Activated CD4-positive, alpha-beta T cell treated with anti-CD3 and anti-CD28 coated beads for 24 hours (primary cell): ENCODE measurements around the gene SBNO2.

Experiments
- DNase-seq, 2 donors: peaks; one replicate each; pipeline ENCODE4 v3.0.0-alpha.2; 2020; ENCODE audit warnings: low read depth in 2 of 2

SBNO2 gene

DNA sequence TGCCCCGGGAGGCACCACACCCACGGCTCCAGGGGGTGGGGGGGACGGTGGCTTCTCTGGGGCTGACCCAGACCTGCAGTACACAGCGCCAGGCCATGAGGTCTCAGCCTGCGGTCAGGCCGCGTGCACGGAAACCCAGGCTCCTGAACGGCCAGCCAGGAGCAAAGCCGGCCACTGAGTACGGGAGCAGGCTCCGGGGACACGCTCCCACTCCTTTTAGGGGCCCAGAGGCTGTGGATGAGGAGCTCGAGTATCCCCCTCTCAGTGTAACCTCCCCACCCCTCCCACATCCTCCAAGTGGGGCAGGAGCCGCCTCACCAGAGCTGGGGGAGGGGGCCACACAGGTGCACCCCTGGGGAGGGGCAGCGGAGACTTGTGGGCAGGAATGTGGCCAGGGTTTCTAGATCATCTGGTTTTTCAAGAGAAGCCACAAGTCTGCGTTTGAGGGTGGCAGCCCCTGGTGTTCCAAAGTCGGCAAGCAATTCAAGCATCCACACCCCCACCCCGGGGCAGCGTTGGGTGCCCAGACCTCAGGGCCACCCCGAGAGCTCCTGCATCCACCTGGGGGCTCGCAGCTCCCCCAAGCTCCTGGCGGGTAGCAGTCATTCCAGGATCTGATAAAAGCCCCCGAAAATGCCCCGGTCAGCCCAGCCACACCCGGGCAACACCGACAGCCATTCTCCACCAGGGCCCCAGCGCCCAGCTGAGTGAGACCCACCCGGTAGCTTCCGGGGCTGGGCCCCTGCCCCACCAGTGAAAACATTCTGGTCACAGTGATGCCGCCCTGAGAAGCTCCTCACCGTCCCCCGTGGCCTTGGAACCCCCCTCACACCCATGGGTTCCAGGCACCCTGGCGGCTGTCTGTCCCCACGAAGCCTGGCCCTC lies 6.1 kb downstream of the SBNO2 start:
- no peak for DNase-seq

DNA sequence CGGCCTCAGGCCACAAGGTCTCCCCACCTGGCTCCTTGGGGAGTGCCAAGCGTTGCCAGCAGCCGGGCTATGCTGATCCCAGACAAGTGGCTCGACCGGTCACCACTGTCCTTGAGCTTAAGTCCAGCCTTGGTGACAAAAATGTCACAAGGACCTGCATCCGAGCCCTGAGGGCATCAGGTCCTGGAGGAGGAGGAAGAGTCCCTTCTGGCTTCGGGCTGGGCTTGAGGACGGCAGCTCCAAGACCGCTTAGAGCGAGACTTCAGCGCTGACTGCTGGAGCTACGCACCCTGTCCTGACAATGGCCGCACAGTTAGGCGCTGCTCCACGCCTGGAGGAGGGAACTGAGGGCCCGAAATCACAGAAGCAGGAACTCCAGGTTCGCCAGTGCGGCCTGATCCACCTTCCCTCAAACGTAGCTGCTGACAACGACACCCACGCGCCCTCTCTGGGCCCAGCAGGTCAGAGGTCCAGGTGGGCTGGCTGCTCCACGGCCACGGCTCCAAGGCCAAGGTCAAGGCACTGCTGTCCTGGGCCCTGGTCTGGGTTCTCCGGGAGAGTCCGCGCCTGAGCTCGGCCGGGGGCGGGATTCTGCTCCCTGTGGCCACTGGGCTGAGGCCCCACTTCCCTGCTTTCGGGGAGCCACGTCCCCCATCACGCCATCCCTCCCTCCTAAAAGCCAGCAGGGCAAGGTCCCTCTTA lies 7.0 kb downstream of the SBNO2 start:
- DNase-seq, result no peak

DNA sequence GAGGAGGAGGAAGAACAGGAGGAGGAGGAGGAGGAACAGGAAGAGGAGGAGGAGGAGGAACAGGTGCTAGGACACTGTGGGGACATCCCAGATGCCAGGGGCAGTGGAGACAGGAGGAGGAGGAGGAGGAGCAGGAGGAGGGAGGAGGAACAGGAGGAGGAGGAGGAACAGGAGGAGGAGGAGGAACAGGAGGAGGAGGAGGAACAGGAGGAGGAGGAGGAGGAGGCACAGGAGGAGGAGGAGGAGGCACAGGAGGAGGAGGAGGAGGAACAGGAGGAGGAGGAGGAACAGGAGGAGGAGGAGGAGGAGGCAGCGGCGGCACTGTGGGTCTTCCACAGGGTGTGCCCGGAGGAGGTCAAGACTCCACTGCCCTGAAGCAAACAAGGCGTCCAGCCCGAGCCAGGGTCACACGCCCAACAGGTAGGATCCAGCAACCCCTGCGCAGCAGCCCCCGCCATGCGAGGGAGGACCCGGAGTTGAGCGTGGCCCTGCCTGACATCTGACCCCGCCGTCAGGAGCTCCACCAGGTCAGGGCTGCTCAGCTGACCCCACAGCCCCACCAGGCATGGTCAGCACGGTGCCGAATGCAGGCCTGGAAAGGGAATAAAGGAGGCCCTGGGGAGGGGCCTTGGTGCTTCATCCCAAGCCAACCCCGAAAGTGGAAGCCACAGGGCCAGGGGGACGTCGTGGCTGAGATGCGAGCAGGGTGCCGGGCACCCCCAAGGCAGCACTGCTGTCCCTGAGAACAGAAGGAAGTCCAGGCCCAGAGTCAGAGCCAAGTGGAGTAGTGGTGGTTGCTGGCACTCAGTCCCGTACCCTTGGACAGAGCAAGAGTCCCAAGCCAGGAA lies 9.2 kb downstream of the SBNO2 start:
- DNase-seq, result no peak

DNA sequence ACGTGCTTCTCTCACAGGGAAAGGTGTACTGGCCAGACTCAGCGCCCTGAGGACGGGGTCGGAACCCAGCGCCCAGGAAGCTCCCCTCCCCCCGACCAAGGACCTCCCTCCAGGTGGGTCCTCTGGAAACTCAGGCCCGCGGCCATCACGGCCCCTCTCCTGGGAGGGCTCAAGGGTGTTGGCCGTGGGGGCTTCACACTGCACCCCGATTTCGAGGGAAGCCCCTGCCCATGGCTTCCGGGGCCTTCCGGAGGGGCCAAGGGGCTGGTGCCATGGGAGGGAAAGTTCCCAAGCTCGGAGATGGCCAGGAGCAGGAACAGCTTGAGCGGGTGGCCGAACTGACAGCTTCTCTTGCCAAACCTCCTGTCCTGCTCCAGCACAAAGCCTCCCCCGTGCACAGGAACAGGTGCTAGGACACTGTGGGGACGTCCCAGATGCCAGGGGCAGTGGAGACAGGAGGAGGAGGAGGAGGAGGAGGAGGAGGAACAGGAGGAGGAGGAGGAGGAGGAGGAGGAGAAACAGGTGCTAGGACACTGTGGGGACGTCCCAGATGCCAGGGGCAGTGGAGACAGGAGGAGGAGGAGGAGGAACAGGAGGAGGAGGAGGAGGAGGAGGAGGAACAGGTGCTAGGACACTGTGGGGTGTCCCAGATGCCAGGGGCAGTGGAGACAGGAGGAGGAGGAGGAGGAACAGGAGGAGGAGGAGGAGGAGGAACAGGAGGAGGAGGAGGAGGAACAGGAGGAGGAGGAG lies 10.0 kb downstream of the SBNO2 start:
- DNase-seq, result no peak

DNA sequence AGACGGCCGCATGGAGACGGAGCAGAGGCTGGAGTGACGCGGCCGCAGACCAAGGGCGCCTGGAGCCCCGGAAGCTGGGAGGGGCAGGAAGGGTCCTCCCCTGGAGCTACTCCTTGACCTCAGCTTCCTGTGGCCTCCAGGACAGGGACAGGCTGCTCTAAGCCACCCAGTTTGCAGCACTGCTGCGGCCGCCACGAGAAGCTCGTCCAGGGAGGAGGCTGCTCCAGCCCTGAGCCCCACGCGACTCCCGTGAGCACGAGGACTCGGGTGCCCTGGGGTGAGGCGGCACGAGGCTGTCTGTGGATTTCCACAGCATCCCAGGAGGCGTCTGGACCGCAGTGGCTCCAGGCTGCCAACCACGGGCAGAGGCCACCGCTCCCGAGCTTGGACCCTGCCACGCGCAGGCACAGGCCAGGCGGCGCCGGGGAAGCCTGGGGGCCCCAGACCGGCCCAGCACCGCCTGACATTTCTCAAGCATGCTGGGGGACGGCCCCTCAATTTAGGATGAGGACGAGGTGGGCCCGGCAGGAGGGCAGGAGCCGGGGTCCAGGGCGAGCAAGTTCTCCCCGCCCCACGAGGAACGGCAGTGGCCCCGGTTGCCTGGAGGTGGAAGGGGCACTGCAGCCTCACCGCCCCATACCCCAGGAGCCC lies 10.7 kb downstream of the SBNO2 start:
- DNase-seq, result no peak

DNA sequence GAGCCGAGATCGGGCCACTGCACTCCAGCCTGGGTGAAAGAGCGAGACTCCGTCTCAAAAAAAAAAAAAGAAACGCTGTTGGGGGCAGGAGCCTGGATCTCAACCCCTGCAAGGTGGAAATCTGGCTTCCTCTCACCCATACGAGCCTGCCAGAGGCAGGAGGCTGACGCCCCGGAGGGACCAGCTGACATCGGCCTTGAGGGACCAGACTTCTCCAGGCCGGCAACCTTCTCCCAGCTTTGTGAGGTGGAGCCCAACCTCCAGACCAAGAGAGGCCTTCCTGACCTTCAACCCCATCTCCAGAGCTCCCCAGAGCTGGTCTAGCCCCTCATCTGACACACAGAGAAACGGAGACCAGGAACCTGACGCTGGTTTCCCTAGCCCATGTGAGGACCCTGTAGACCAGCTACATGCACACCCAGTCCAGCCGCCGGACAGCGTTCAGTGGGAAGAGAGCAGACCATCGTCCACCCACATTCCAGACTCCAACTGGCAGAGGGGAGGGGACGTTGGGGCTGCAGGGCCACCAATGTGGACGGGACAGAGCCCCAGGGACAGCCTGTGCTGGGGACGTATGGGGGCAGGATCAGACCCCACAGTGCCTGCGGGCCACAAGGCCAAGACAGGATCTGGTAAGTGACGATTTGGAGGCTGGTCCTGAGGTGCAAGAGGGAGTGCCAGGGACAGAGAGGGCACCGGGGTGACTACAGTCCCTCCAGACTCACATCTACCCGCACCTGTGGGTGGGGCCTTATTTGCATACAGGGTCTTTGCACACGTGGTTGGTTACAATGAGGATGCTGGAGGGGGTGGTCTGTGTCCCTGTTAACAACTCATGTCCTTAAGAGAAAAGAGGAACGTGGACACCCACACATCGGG lies 11.4 kb downstream of the SBNO2 start:
- DNase-seq, result no peak

DNA sequence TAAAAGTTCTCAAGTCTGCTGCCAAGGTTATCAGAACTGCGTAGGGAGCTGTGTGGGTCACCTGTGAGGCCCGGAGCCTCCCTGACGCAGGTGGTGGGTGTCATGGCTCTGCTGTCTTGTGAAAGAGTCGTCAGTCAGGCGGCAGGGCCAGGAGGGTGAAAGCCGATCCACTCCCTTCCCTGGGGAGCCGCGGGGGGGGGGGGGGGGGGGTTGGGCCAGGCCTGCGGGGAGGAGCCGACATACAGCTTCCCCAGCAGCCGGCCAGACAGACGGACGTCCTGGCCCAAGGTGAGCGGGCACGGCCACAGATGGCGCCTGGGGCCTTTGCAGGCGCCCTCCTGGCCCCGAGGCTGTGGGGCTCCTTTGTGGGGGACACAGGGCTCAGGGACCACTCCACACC lies 12.4 kb downstream of the SBNO2 start:
- no peak for DNase-seq

DNA sequence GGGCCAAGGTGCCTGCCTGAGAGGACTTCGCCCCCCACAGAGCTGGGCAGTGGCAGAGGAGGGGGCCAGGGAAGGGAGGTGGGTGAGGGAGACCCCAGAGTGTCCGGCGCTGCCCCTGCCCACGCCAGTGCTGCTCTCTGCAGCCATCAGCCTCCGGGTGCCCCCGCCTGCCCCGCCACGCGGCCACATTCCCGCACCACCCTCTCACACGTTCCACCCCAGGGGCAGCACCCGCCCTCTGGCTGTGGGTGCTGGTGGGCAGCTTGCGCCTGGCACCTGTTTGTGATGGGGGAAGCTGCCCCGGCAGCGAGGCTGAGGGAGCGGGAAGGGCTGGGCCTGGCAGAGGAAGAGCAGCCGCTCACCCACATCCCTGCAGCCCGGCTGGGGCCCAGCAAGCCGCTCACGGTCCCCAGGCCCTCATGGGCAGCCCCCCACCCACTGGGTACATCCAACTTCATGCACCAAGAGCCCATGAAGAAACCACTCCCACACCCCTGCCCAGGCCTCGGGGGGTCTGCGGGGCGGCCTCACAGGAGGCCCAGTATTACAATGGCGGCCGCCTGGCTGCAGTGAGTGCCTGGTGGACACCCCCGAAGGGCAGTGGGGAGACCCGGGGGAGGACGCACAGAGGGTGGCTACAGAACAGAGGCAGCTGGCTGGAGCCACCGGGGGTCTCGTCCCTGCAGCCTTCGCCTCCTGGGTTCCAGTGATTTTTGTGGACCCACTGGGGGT lies 14.0 kb downstream of the SBNO2 start:
- no peak for DNase-seq

DNA sequence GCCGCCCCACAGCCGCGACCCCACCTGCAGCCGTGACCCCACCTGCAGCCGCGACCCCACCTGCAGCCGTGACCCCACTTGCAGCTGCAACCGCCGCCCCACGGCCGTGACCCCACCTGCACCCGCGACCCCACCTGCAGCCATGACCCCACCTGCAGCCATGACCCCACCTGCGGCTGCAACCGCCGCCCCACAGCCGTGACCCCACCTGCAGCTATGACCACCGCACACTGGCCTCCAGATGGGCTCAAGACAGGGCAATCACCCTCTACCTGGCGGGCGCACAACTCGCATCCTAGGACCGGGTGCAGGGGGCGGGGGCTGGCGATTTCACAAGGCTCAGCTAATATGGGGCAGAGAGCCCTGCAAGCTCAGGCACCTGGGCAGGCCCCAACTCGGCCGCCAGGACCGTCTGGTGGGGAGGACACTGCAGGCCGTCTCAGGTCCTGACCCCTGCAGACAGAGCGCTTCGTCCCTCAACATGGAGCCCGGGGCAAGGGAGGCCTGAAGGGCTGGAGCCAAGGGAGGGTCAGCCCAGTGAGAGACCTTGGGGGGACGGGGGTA lies 15.1 kb downstream of the SBNO2 start:
- DNase-seq, result no peak

DNA sequence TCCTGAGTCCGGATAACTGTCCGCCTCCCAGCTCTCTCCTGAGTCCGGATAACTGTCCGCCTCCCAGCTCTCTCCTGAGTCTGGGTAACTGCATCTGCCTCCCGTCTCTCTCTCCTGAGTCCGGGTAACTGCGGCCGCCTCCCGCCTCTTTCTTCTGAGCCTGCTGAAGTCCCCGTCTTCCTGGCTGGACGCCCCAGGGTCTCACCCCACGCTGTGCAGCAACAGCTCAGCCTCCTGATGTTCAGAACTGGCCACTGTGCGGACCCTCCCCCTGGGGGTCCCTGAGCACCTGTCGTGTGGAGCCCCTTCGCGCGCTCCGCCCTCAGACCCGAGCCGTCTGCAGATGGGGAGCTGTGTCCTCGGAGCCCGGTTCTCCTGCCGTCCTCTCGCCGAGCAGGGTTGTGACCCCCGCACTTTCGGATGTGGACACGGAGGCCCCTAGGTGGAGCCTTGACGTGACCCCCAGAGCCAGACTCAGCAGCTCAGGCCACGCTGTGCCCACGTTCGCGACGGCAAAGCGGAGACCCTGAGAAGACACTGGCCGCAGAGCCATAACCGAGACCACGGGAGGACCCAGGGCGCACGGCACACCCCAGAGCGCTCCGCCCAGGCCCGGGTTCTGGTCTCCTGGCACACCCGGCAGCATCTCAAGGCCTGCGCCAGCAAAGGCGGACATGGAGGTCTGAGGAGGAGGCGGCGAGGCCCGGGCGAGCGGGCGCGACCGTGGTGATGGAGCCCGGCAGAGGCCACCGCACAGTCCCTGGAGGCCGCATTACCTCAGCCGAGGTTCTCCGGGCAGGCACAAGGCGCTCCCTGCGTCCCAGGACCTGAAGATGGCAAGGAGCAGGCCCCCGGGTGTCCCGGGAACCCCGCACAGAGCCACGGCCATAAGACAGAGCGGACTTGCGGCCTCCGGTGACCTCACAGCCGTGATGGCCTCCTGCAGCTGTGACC lies 15.9 kb downstream of the SBNO2 start:
- no peak for DNase-seq

DNA sequence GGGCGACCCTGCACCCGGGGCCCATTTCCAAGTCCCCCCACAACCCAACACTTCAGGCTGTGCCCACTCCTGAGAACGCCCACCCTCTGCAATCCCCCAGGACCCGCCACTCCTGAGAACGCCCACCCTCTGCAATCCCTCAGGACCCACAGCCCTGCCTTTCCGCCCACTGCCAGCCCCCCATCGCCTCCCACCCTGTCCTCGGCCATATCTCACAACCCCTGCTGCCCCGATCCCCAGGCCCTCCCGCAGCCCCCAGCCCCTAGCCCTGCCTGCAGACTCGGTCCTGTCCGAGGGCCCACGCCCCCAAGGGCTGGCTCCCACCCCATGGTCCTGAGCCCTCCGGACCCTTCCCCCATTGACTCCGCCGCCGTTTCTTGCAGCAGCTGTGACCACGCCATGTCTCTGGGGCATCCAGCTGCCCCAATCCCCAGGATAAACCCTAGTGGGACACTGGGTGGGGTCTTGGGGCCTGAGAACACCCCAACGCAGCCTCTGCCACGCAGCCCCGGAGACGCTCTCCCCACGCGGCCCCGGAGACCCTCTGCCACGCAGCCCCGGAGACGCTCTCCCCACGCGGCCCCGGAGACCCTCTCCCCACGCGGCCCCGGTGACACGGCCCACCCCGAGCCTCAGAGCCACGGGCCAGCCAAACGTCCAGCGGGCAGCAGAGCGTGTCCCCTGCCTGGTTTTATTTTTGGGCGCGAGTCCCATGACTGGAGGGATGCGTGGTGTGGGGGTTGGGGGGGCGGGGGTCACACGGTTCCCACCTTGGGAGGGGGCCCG lies 17.0 kb downstream of the SBNO2 start:
- DNase-seq, result no peak

DNA sequence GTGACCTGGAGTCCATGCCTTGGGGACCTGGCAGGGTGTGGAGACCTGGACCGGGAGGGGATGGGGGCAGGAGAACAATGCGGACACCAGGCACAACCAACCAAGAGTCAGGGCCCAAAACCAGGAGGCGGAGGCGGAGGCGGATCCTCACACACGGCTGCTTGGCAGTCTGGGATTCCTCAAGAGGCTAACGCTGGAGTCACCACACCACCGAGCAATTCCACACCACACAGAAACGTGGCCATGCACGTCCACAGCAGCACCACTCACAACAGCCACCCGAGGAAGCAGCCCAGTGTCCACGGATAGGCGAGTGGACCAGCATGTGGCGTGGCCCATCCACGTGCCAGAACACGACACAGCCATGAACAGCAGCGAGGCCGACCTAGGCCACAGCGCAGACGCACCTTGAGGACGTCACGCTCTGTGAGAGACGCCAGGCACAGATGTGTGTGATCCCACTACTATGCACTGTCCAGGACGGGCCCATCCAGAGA lies 17.7 kb downstream of the SBNO2 start:
- no peak for DNase-seq

DNA sequence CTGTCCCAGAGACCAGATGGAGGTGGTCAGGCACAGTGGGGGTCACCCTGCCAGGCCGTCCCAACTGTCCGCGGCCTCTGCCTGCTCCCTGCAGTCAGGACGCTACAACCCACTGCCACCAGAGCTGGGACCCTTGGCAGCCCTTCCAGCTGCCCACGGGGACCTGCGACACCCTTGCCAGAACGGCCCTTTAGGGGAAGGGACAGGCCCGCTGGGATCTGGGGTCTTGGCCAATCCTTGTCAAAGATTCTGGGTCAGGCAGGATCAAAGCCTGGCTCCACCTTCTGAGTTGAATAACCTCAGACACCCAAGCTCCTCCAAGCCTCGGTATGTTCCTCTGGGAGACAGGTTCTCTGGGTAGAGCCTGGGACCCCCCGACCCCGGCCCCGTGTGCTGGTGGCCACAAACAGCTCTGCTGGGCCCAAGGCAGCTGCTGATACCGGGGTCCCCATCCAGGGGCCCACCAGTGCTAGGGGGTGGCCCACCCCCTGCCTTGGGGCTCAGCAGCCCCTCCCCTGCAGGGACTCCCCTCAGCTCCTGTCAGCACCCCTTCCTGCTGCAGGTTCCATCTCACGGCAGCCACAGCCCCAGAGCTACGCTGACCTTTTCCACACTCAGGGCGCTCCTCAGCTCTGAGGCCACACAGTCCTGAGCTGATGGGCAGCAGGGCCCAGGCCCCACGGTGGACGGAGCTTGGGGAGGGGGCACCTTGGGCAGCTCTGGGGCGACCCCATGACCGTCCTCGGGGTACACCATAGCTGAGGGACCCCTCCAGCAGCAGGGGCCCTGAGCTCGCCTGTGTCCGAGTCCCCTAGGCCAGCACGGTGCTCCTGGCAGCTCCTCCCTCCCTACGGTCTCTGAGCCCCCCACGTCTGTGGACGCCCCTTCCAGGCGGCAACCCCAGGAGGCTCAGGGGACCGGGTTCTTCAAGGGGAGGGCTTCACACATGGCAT lies 18.4 kb downstream of the SBNO2 start:
- no peak for DNase-seq

DNA sequence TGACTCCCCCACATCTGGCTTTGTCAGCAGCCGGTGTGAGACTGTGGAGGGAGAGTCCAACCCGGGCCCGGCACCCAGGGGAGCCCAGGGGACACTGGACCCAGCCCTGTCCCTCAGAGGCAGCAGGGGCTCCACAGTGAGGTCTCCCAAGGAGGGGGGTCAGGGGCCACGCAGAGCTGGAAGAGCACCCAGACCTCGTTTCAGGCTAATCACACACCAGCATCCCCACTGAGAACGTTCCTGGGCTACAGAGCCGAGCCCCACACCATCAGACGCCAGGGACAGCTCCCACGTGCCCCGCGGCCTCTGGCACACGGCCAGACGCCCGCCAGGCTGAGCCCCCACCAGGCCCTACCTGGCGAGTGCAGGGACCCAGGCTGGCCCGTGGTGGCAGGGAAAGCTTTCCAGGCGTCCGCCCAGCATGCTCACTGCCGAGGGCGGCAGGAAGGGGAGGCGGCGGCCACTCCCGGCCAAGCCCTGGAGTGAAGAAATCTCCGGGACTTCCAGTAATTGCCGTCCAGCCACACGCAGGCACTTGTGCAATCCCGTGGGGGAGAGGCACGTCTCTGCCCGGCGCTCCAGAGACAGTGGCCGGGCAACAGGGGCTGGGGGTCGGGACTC lies 19.2 kb downstream of the SBNO2 start:
- no peak for DNase-seq
